ENCODE measurements around the gene SLC35C1. TPM values are rescaled to one million over a fixed set of nuclear protein-coding genes. Genes with fewer than 3 reads are reported as not detected.

SLC35C1 gene
- total RNA-seq, 2 experiments from 2014 or later: 18.0 to 20.2 TPM

GRCh38 chr11:45772986-45773785 is 31.8 kb upstream of the SLC35C1 start:
- H3K27me3 Mint-ChIP-seq: peaks cover 4% of the 10 kb centered on the region
- no peaks in the 10 kb centered on the region for H3K36me3 Mint-ChIP-seq
- POLR2A ChIA-PET: no interaction called here
- no peaks in the 10 kb centered on the region for H3K9me3 Mint-ChIP-seq
- peaks cover 3% of the 10 kb centered on the region for H3K4me1 Mint-ChIP-seq
- no peak overlapping the region for H3K27ac Mint-ChIP-seq
- H3K4me3 Mint-ChIP-seq: no peak overlapping the region
- DNase-seq: no peak
- ATAC-seq (ENCODE audit: low read depth): no peak

DNA sequence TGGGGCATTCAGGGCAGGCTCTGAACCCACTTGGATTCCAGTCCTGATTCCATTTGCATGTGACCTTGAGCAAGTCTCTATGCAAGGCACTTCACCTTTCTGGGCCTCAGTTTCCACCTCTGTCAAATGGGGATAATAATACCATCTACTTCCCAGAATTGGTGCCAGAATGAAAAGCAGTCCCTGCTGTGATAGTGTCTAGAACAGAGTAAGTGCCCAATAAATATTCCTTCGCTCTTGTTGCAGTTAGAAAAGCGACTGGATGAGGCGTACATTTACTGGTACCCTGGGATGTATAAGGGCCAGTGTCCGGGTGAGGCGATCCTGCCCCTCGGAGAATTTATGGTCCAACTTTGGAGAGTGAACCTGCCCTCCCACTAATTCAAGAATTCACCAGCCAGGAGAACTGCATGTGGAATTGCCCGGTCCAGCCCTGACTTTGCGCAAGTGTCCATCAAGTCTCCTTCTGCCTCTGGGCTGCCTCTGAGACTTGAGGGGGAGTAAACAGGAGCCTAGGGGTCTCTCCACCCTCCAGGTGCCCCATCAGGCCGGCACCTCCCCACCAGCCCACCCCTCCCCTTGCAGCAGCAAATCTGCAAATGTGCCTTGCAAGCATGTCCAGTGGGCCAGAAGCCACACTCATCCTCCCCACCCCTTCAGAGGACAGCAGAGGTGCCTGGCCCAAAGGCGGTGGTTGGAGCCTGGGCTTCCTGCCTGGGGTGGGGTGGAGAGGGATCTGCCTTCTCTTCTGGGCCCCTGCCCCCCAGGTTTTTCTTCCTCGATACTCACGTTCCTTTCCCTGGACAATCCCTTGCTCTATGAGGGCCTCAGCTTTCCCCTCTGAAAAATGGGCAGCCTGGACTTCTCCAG is 30.9 kb upstream of the SLC35C1 start:
- Mint-ChIP-seq H3K4me3 (no peak overlapping the region), H3K4me1 (peaks cover 3% of the 10 kb centered on the region), H3K9me3 (no peaks in the 10 kb centered on the region), H3K27me3 (peaks cover 4% of the 10 kb centered on the region), H3K27ac (no peak overlapping the region), H3K36me3 (no peaks in the 10 kb centered on the region)
- no peak for ATAC-seq (ENCODE audit: low read depth)
- no peak for DNase-seq
- POLR2A ChIA-PET: no interaction called here

GRCh38 chr11:45774786-45775185 is 30.2 kb upstream of the SLC35C1 start:
- no peaks in the 10 kb centered on the region for H3K9me3 Mint-ChIP-seq
- H3K4me3 Mint-ChIP-seq: no peak overlapping the region
- H3K27me3 Mint-ChIP-seq: peaks cover 4% of the 10 kb centered on the region
- DNase-seq: no peak
- H3K27ac Mint-ChIP-seq: no peak overlapping the region
- H3K36me3 Mint-ChIP-seq: no peaks in the 10 kb centered on the region
- no peak for ATAC-seq (ENCODE audit: low read depth)
- H3K4me1 Mint-ChIP-seq: peaks cover 3% of the 10 kb centered on the region
- POLR2A ChIA-PET: no interaction called here

- Mint-ChIP-seq H3K27me3 (peaks cover 3% of the 10 kb centered on the region), H3K4me3 (no peak overlapping the region), H3K36me3 (no peaks in the 10 kb centered on the region), H3K4me1 (no peaks in the 10 kb centered on the region), H3K9me3 (no peaks in the 10 kb centered on the region), H3K27ac (no peak overlapping the region)
- POLR2A ChIA-PET: no interaction called here
- ATAC-seq (ENCODE audit: low read depth): no peak
- DNase-seq: no peak
Measured at GRCh38 chr11:45777127-45777969, 27.6 kb upstream of the SLC35C1 start.

- Mint-ChIP-seq H3K27me3 (peaks cover 3% of the 10 kb centered on the region), H3K36me3 (no peaks in the 10 kb centered on the region), H3K27ac (no peak overlapping the region), H3K9me3 (no peaks in the 10 kb centered on the region), H3K4me3 (no peak overlapping the region), H3K4me1 (no peaks in the 10 kb centered on the region)
- ATAC-seq (ENCODE audit: low read depth): no peak
- POLR2A ChIA-PET: no interaction called here
- no peak for DNase-seq
Measured at GRCh38 chr11:45778341-45778740, 26.6 kb upstream of the SLC35C1 start.

- ATAC-seq (ENCODE audit: low read depth): no peak
- H3K36me3 Mint-ChIP-seq: no peaks in the 10 kb centered on the region
- no peak overlapping the region for H3K4me3 Mint-ChIP-seq
- no peaks in the 10 kb centered on the region for H3K9me3 Mint-ChIP-seq
- H3K4me1 Mint-ChIP-seq: no peaks in the 10 kb centered on the region
- no peak overlapping the region for H3K27ac Mint-ChIP-seq
- POLR2A ChIA-PET: no interaction called here
- no peak for DNase-seq
- peaks cover 3% of the 10 kb centered on the region for H3K27me3 Mint-ChIP-seq
Measured at GRCh38 chr11:45779602-45780001, 25.3 kb upstream of the SLC35C1 start.

DNA sequence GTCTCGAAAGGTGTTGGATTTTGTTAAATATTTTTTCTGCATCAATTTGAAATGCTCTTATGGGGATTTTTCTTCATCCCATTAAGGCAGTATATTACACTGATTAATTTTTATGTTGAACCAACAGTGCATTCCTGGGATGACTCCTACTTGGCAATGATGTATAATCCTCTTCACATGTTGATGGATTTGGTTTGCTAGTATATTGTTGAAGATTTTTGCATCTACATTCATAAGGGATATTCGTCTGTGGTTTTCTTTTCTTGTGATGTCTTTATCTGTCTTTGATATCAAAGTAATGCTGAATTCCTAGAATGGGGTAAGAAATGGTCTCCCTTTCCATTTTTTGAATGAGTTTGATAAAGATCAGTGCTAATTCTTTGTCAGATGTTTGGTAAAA is 18.7 kb upstream of the SLC35C1 start:
- H3K36me3 Mint-ChIP-seq: no peaks in the 10 kb centered on the region
- ATAC-seq (ENCODE audit: low read depth) (no peak), DNase-seq (no peak)
- peaks cover 28% of the 10 kb centered on the region for H3K27me3 Mint-ChIP-seq
- no peak overlapping the region for H3K4me3 Mint-ChIP-seq
- peaks cover 2% of the 10 kb centered on the region for H3K4me1 Mint-ChIP-seq
- POLR2A ChIA-PET: no interaction called here
- no peak overlapping the region for H3K27ac Mint-ChIP-seq
- peaks cover 8% of the 10 kb centered on the region for H3K9me3 Mint-ChIP-seq

GRCh38 chr11:45788887-45789286 is 16.1 kb upstream of the SLC35C1 start:
- POLR2A ChIA-PET: no interaction called here
- DNase-seq: no peak
- H3K27ac Mint-ChIP-seq: no peak overlapping the region

GRCh38 chr11:45791524-45791923 is 13.4 kb upstream of the SLC35C1 start:
- H3K27ac Mint-ChIP-seq: no peak overlapping the region

More at GRCh38 chr11:45788887-45789286, 16.1 kb upstream of the SLC35C1 start:
- Mint-ChIP-seq H3K4me3 (no peak overlapping the region), H3K36me3 (no peaks in the 10 kb centered on the region), H3K9me3 (peaks cover 8% of the 10 kb centered on the region), H3K4me1 (peaks cover 2% of the 10 kb centered on the region), H3K27me3 (peaks cover 35% of the 10 kb centered on the region)
- no peak for ATAC-seq (ENCODE audit: low read depth)

DNA sequence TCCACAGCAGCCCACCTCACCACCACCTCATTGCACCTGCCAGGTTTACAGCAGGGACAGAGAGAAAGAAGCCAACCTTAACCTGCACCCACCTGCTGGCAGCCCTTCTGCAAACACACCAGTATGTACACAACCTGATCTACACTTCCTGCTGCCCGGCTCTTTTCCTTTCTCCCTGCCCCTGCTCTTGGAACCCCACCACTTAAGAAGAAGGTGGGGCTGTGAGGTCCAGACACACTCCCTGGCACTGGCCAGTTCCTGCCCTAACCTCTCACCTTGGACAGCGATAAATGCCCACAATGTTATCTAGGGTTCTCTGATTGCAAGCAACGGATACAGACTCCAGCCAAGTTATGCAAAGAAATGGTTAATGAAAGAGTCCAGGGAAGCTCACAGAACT is 10.8 kb upstream of the SLC35C1 start:
- H3K9me3 Mint-ChIP-seq: peaks cover 3% of the 10 kb centered on the region
- no peaks in the 10 kb centered on the region for H3K4me1 Mint-ChIP-seq
- H3K36me3 Mint-ChIP-seq: no peaks in the 10 kb centered on the region
- H3K27ac Mint-ChIP-seq: no peak overlapping the region
- H3K27me3 Mint-ChIP-seq: peaks cover 18% of the 10 kb centered on the region
- no peak for ATAC-seq (ENCODE audit: low read depth)
- POLR2A ChIA-PET: no interaction called here
- H3K4me3 Mint-ChIP-seq: no peak overlapping the region
- DNase-seq: no peak

More at GRCh38 chr11:45791524-45791923, 13.4 kb upstream of the SLC35C1 start:
- H3K36me3 Mint-ChIP-seq: no peaks in the 10 kb centered on the region
- peaks cover 24% of the 10 kb centered on the region for H3K27me3 Mint-ChIP-seq
- H3K9me3 Mint-ChIP-seq: peaks cover 8% of the 10 kb centered on the region
- no peak overlapping the region for H3K4me3 Mint-ChIP-seq
- DNase-seq: no peak
- POLR2A ChIA-PET: no interaction called here
- no peak for ATAC-seq (ENCODE audit: low read depth)
- H3K4me1 Mint-ChIP-seq: no peaks in the 10 kb centered on the region

GRCh38 chr11:45795379-45795778 is 9.6 kb upstream of the SLC35C1 start:
- no peak for ATAC-seq (ENCODE audit: low read depth)
- H3K36me3 Mint-ChIP-seq: no peaks in the 10 kb centered on the region
- peaks cover 2% of the 10 kb centered on the region for H3K9me3 Mint-ChIP-seq
- no peaks in the 10 kb centered on the region for H3K4me1 Mint-ChIP-seq
- H3K27ac Mint-ChIP-seq: no peak overlapping the region
- DNase-seq: no peak
- peaks cover 17% of the 10 kb centered on the region for H3K27me3 Mint-ChIP-seq
- no peak overlapping the region for H3K4me3 Mint-ChIP-seq
- POLR2A ChIA-PET: no interaction called here

- Mint-ChIP-seq H3K27ac (no peak overlapping the region), H3K36me3 (no peaks in the 10 kb centered on the region), H3K9me3 (peaks cover 4% of the 10 kb centered on the region), H3K27me3 (peaks cover 15% of the 10 kb centered on the region), H3K4me1 (no peaks in the 10 kb centered on the region), H3K4me3 (no peak overlapping the region)
- DNase-seq (no peak), ATAC-seq (ENCODE audit: low read depth) (no peak)
- POLR2A ChIA-PET: interaction anchor here (0.6 kb wide), 1 partner anchor 1486 kb away, joined by 4 read pairs; no protein-coding TSS in a partner anchor
Measured at GRCh38 chr11:45796461-45796861, 8.5 kb upstream of the SLC35C1 start.

- Mint-ChIP-seq H3K4me3 (no peak overlapping the region), H3K4me1 (peaks cover 4% of the 10 kb centered on the region), H3K27ac (no peak overlapping the region), H3K36me3 (no peaks in the 10 kb centered on the region), H3K27me3 (peaks cover 7% of the 10 kb centered on the region), H3K9me3 (peaks cover 4% of the 10 kb centered on the region)
- POLR2A ChIA-PET: no interaction called here
- ATAC-seq (ENCODE audit: low read depth): no peak
- DNase-seq: no peak
Measured at GRCh38 chr11:45798793-45799441, 6.0 kb upstream of the SLC35C1 start.

Measured in activated naive CD8-positive, alpha-beta T cell treated with anti-CD3 and anti-CD28 coated beads, Interleukin-2, amount 10 ng/mL, durations not matched to agents 7 days and 5 days (primary cell).